HG02588 (cell line): ENCODE measurements around the gene SPOPL.

ENCODE experiments used
- ATAC-seq: cut with Tn5 transposase; IDR thresholded peaks from one replicate; pipeline ENCODE4 v1.9.1; 2021; ENCODE audit warnings: mild to moderate bottlenecking, moderate library complexity; ENCODE audit not compliant: unreplicated experiment

SPOPL gene

DNA sequence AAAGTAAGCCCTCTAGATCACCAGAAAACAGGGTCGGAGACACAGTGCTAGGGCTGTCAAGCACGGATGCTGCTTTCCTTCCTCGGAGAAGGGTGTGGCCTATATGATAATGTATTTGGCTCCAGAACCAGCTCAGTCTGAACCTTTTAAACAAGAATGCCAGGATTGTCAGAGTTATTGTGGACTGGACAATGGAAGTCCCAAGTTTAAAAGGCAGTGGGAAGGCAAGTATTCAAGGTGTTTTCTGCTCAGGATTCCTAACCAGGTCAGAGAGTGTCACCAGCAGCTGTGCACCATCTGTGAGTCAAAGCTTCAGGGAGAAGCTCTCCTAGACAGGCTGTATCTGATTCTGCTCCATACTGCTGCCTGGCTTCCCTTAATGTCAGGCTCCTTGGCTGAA, 94.8 kb downstream of the SPOPL start:
- no peak for ATAC-seq

DNA sequence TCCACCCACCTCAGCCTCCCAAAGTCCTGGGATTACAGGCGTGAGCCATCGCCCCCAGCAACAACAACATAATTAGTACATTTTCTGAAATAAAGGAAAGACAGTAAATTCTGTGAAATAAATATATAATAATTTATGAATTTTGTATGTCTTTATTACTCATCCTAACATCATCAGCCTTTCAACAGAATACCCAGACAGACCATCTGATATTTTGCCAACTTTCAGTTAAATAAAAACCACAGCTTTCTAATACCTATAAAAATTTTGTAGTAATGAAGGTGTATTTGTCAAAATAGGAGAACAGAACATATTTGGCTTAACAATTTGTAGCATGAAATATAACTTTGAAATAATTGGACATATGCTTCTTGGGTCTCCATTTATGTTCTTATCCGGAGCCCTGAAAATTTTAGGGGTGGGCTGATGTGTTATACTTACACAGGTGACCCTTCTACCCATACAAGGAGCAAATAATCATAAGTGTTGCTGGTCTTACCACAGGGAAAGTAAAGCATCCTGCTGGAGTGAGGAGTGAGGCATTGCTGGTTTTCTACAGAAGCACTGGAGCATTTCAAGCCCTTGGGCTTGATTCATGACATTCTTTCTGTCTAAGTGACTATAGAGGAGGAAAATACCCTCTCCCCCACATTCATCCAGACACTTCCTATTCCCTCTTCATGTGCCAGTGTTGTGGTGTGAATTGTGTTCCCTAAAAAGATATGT, 99.3 kb downstream of the SPOPL start:
- ATAC-seq, result no peak

DNA sequence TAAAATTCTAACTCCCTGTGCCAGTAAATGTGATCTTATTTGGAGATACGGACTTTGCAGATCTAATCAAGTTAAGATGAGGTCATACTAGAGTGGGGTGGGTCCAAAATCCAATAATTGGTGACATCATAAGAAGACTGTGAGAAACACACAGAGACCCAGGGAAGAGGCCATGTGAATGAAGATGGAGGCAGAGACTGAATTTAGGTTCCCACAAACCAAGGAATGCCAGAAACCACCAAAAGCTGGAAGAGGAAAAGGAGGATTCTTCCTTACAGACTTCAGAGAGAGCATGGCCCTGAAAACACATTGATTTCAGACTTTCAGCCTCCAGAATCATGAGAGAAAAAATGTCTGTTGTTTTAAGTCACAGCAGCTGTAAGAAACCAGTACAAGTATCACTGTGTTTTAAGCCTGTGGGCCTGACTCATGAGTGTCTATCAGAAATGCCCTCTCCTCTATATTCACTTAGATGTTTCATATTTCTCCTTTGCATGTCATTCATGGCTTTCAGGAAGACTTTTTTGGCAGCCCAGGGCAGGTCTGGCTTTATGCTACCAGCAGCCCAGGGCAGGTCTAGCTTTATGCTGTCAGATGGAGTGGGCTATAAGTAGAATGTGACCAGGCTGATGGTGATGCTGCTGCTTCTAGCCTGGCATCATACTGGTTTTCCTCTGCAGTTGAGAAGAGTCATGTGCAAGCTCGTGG, 100.0 kb downstream of the SPOPL start:
- no peak for ATAC-seq

DNA sequence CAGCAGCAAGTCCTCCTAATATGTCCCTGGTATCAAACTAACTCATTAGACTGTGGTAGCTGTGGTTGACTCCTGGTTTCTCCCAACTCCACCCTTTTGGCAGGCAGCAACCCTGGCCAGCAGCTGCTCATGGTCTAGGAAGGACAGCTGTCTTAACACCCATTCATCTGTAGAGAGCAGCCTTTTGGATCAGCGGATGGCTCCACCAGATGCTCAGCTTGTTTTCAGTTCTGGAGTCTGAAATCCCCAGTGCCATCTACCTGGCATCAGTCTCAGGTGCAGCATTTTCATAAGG, 100.5 kb downstream of the SPOPL start:
- ATAC-seq, result no peak

DNA sequence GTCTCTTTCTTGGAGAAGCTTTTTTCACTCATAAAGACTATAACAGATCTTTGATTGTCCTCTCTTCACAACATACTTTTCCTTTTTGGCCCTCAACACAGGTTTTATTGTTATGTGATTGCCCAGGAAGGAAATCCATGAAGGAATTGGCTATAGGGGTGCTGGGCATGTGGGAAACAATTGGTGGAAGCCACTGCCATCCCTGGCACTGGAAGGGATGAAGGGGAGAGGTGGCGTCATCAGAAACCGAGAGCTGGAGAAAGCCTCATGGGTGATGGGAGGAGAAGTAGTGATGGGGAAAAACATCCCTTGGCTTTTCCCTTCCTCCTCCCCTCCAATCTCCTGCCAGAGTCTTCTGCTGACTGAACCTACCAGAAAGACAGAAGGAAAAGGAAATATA, 106.2 kb downstream of the SPOPL start:
- ATAC-seq, result no peak

DNA sequence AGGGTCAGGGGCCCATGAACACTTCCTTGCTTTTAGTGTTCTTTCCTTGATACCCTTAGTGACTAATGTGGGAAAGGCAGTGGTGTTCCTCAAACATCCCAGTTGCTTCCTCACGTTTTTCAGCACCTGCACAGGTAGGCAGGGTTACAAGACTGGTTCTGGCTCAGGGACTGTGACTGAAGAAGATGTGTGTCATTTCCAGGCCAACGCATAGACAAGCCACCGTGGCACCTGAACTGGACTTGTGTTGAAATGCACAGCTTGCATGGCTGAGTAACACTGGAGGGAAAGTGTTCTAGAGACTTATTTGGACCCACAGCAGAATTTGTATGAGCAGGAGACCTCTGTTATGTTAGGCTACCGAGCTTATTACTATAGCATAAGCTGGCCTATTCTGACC, 107.9 kb downstream of the SPOPL start:
- ATAC-seq, result no peak

DNA sequence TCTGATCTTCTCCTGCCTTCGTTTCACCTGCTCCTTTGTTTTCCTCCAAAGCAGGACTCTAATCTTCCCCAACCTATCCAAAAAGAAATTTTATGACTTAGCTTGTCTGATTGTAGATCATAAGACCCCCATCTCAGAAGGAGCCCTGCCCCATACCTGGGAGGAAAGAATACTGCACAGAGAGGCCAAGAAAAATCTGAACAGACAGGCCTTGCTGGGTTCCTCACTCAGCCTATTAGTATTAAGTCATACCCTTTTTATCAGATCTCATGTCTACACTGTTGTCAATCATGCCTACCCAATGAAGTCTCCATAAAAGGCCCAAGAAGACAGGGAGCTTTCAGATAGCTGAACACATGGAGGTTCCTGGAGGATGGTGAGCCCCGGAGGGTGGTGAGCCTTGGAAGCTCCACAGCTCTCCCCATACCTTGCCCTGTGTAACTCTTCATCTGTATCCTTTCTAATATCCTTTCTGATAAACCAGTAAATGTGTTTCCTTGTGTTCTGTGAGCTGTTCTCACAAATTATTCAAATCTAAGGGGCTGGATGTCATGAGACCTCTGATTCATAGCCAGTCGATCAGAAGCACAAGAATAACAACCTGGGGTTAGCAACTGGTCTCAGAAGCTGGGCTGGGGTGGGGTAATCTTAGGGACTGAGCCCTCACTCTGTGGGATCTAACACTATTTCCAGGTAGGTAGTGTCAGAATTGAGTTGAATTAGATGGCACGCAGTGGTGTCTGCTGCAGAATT, 108.8 kb downstream of the SPOPL start:
- no peak for ATAC-seq

DNA sequence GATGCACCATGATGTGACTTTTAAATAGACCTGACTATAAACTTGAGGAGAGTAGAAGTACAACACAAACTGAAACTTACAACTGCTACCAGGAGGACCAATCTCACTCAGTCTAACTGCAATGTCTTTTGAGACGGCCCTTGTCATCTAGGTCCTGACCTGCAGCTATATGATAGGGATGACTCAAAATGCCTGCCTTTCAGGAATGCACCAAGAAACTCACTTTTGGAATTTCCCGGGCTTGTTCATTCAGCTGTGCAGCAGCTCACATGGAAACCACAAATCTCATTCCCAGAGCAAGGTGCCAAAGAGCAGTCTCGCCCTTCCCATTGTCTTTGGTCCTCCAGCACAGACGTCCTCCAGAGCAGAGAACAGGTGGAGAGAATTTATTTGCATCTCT, 113.7 kb downstream of the SPOPL start:
- no peak for ATAC-seq

DNA sequence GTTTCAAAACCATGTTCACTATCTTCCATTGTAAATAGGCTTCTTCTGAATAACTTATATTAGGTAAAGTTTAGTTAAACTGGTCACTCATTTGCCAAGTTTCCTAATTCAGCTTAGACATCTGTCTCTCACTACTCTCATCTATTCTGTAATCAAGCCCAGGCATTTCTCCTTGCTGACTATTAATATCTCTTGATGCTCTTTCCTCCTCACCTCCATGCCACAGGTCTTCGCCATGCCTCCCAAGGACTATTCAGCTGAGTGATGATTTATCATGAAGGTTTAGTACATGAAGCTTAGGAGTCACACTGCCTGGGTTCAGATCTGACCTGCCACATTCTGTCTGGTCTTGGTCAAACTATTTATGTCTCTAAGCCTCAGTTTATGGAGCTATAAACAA, 115.5 kb downstream of the SPOPL start:
- ATAC-seq, result no peak

DNA sequence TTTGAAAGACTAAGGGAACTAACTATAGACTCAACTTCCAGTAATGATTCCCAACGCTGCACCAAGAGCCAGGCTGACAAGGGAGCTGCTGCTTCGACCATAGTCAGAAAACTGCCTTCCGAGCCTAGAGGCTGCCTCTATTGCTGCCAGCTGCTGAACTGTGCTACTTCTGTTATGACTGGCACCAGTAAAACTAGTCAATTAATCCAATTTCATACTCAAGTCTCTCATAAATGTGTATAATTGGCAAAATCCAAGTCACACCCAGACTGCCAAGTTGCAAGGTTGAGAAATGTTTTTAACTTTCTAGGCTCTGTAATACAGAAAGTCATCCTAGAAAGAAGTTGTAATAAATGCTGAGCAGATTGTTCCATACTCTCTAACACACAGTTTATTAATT, 117.4 kb downstream of the SPOPL start:
- ATAC-seq, result no peak

DNA sequence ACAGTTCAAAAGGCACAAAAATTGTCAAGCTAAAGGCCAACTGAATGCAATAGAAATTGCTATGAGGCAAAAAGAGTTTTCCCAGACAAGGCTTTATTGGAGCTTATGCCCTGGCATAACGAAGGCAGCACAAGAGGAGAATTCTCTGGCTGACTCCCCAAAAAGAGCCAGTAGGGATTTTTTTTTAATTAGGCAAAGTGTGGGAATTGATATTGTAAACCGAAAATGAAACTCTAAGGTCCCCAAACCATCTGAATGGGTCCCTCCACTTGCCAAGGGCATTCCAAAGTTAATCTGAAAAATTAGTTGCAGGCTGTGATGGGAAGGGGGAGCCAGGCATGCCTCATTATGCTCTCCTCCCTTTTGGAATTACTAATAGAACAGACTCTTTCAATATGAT, 118.9 kb downstream of the SPOPL start:
- no peak for ATAC-seq

DNA sequence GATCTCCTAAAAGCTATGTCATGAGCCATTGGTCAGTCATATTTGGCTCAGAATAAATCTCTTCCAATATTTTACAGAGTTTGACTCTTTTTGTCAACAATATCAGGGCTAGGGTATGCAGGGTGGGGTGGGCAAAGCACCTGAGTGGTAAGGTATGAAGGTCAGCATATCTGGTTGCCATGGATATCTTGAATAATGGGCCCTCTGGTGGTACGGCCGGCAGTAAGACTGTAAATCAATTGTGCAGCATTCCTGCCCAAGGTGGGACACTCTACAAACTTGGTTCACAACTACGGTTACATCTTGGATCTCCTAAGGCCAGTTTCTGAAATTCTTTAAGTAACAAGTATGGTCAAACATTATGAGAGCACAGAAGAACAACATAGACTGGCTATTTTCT, 119.6 kb downstream of the SPOPL start:
- no peak for ATAC-seq

DNA sequence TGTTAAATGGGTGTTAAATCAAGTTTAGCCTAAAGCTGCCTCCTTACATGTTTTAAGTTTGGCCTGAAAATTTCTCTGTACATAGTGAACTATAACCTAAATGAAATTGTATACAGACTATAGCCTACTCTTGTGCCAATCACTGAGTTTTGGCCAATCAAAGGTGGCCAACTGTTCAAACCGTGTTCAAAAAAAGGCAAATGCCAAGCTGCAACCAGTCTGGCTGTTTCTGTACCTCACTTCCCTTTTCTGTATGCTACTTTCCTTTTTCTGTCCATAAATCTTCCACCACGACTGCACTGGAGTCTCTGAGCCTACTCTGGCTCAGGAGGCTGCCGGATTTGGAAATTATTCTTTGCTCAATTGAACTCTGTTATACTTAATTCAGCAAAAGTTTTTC, 121.0 kb downstream of the SPOPL start:
- ATAC-seq, result no peak
